Measurements from ENCODE around the gene SLC35D1. TPM values are rescaled to one million over a fixed set of nuclear protein-coding genes. Genes with fewer than 3 reads are reported as not detected.

SLC35D1 gene
- total and polyA plus RNA-seq, 2 donors, result 6.3 to 9.4 TPM

DNA sequence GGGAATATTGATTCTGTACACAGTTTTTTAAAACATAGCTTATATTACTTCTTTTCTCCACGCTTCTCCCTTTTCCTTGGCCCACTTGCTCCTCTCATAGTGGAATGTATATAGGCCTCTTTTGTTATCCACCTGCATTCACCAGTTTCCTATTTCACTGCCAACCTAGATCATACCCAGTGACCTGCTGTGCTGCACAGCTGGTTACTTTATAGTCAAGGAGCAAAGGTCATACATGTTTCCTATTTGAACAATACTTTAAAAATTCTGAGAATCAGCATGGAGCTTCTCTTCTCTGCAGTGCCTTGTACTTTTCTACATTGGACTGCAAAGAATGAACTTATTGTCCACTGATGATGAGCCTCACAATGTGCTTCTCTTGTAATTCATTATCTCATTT is 4.3 kb upstream of the SLC35D1 start:
- no peaks in the 10 kb centered on the region for H3K36me3 ChIP-seq (ENCODE audit: control insufficient read depth in 2 of 2, insufficient read depth in 2 of 2, low read length in 1 of 2)
- peaks cover 0 to 3% of the 10 kb centered on the region in 2 donors for H3K4me1 ChIP-seq (ENCODE audit: control insufficient read depth in 2 of 2, insufficient read depth in 2 of 2, low read length in 2 of 2)
- WGBS, result 100% methylated on average over 1 of the region's 1 CpG
- no peaks in the 10 kb centered on the region for H3K27me3 ChIP-seq (ENCODE audit: control insufficient read depth in 2 of 2, insufficient read depth in 1 of 2, low read length in 1 of 2)
- H3K27ac ChIP-seq (ENCODE audit: low read depth in 1 of 2, low read length in 1 of 2), result no peak overlapping the region
- H3K9me3 ChIP-seq (ENCODE audit: control insufficient read depth in 2 of 2, insufficient read depth in 1 of 2, low read length in 1 of 2), result no peaks in the 10 kb centered on the region
- H3K4me3 ChIP-seq (ENCODE audit: low read length in 2 of 2), result no peak overlapping the region
- no peak for DNase-seq (ENCODE audit: low read depth in 6 of 9, low spot score in 9 of 9)

DNA sequence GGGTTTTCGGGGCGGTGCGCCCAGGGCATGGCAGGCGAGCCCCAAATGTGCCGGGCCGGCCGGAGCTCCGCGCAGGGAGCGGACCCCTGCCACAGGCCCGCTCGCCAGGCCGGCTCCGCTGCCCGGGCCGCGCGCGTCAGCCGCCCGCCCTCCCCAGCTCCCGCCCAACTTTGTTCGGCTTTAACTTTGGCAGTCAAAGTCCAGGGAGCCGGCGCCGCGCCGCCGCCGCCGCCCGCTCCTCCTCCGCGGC is 488 bp downstream of the SLC35D1 start:
- WGBS, result under 1% methylated on average over 34 of the region's 34 CpGs
- Histone ChIP-seq H3K36me3 (ENCODE audit: control insufficient read depth in 2 of 2, insufficient read depth in 2 of 2, low read length in 1 of 2) (peaks cover 3 to 13% of the 10 kb centered on the region in 2 donors), H3K27me3 (ENCODE audit: control insufficient read depth in 2 of 2, insufficient read depth in 1 of 2, low read length in 1 of 2) (no peaks in the 10 kb centered on the region), H3K4me3 (ENCODE audit: low read length in 2 of 2) (peak overlapping the region; percentile 87 to 96), H3K4me1 (ENCODE audit: control insufficient read depth in 2 of 2, insufficient read depth in 2 of 2, low read length in 2 of 2) (peaks cover 2 to 3% of the 10 kb centered on the region in 2 donors), H3K9me3 (ENCODE audit: control insufficient read depth in 2 of 2, insufficient read depth in 1 of 2, low read length in 1 of 2) (no peaks in the 10 kb centered on the region), H3K27ac (ENCODE audit: low read depth in 1 of 2, low read length in 1 of 2) (peak overlapping the region; percentile 97 to 99)
- peak in 1 of 9 donors; percentile 22 for DNase-seq (ENCODE audit: low read depth in 6 of 9, low spot score in 9 of 9)

DNA sequence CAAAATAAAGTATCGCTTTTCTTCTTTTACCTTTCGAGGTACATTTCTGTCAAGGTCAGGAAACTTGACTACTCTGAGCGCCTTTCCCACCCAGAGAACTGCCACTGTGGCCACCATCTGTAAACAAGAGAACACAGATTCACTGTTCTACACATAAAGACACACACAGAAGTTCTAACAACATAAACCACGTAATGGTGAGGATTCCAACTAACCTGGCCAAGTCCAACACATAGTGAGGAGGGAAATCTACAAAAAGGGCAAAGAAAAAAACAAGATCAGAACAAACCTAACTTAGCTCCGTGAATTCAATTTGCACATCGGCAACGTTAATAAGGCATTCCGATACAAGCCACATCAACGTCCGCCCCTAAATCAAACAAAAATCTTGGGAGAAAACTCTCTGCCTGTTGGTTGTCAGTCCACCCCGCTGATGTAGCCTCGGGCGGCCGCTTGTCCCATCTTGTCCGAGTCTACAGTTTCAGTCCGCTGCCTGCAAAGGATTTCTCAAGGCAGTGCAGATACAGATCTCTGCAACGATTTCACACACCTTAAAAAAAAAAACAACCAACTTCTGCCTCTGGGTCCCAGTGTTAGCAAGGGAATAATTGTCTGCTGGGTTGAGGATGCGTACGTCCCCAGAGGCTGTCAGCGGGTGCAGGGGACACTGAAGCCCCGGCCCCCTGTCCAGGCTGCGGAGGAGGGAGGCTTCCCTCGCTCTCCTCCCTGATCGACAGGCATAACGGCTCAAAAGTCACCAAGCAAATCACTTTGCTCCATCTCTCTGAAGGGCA is 1.0 kb downstream of the SLC35D1 start:
- peaks cover 2 to 3% of the 10 kb centered on the region in 2 donors for H3K4me1 ChIP-seq (ENCODE audit: control insufficient read depth in 2 of 2, insufficient read depth in 2 of 2, low read length in 2 of 2)
- 5% methylated on average over 25 of the region's 25 CpGs for WGBS
- DNase-seq (ENCODE audit: low read depth in 6 of 9, low spot score in 9 of 9), result peak; percentile 6 to 64 (median 37)
- H3K4me3 ChIP-seq (ENCODE audit: low read length in 2 of 2), result peak overlapping the region; percentile 87 to 96
- peaks cover 6 to 18% of the 10 kb centered on the region in 2 donors for H3K36me3 ChIP-seq (ENCODE audit: control insufficient read depth in 2 of 2, insufficient read depth in 2 of 2, low read length in 1 of 2)
- no peaks in the 10 kb centered on the region for H3K9me3 ChIP-seq (ENCODE audit: control insufficient read depth in 2 of 2, insufficient read depth in 1 of 2, low read length in 1 of 2)
- H3K27ac ChIP-seq (ENCODE audit: low read depth in 1 of 2, low read length in 1 of 2), result peak overlapping the region; percentile 61 to 99
- H3K27me3 ChIP-seq (ENCODE audit: control insufficient read depth in 2 of 2, insufficient read depth in 1 of 2, low read length in 1 of 2), result no peaks in the 10 kb centered on the region

DNA sequence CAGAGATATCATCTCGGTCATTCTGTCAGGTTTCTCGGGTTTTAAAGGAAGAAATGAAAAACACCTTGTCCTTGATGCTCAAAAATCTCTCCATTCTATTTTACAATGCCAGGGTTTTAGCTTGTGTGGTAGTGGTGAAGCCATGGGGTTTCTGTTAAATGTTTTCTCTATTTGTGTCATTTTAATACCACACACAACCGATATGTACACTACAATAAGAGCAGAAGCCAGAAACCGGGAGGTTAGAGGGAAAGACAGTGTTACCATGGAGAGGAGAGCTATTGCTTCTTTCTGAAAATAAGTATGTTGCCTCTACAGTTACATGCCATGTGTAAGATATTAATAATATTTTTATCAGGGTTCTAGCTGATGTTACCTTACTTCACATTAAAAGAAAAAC is 2.8 kb downstream of the SLC35D1 start:
- H3K36me3 ChIP-seq (ENCODE audit: control insufficient read depth in 2 of 2, insufficient read depth in 2 of 2, low read length in 1 of 2), result peaks cover 15 to 31% of the 10 kb centered on the region in 2 donors
- H3K4me3 ChIP-seq (ENCODE audit: low read length in 2 of 2), result no peak overlapping the region
- peaks cover 2 to 3% of the 10 kb centered on the region in 2 donors for H3K4me1 ChIP-seq (ENCODE audit: control insufficient read depth in 2 of 2, insufficient read depth in 2 of 2, low read length in 2 of 2)
- H3K27ac ChIP-seq (ENCODE audit: low read depth in 1 of 2, low read length in 1 of 2), result no peak overlapping the region
- H3K9me3 ChIP-seq (ENCODE audit: control insufficient read depth in 2 of 2, insufficient read depth in 1 of 2, low read length in 1 of 2), result no peaks in the 10 kb centered on the region
- 82% methylated on average over 4 of the region's 4 CpGs for WGBS
- DNase-seq (ENCODE audit: low read depth in 6 of 9, low spot score in 9 of 9), result no peak
- no peaks in the 10 kb centered on the region for H3K27me3 ChIP-seq (ENCODE audit: control insufficient read depth in 2 of 2, insufficient read depth in 1 of 2, low read length in 1 of 2)

DNA sequence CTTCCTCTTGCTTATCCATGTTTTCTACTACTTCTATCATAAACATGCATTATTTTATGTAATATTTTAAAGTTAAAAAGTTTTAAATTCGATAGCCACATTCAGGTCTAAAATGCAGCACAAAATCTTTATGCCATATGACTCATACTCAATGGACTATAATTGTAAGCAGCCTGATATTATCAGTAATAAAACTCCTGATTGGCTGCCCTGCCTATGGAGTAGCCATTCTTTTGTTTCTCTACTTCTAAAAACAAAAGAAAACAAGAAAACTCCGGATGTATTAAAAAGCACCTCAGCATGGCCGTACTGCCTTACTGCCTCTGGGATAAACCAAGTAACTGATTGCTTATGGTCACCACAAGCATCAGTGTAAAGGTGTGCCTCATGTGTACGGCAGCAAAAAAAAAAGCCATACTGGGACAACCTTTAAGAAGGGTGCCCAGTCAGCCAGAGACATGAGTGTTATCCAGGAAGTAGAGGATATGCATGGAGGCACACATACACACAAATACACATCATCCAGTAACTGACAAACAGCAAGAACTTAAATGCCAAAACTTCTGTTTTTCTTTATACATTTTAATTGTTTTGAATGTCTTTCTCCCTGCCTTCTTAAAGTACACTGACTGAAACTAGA is 9.2 kb downstream of the SLC35D1 start:
- Histone ChIP-seq H3K27ac (ENCODE audit: low read depth in 1 of 2, low read length in 1 of 2) (no peak overlapping the region), H3K27me3 (ENCODE audit: control insufficient read depth in 2 of 2, insufficient read depth in 1 of 2, low read length in 1 of 2) (no peaks in the 10 kb centered on the region), H3K4me3 (ENCODE audit: low read length in 2 of 2) (no peak overlapping the region), H3K9me3 (ENCODE audit: control insufficient read depth in 2 of 2, insufficient read depth in 1 of 2, low read length in 1 of 2) (no peaks in the 10 kb centered on the region), H3K36me3 (ENCODE audit: control insufficient read depth in 2 of 2, insufficient read depth in 2 of 2, low read length in 1 of 2) (peaks cover 48 to 71% of the 10 kb centered on the region in 2 donors), H3K4me1 (ENCODE audit: control insufficient read depth in 2 of 2, insufficient read depth in 2 of 2, low read length in 2 of 2) (no peaks in the 10 kb centered on the region)
- no peak for DNase-seq (ENCODE audit: low read depth in 6 of 9, low spot score in 9 of 9)
- WGBS, result 96% methylated on average over 4 of the region's 4 CpGs

DNA sequence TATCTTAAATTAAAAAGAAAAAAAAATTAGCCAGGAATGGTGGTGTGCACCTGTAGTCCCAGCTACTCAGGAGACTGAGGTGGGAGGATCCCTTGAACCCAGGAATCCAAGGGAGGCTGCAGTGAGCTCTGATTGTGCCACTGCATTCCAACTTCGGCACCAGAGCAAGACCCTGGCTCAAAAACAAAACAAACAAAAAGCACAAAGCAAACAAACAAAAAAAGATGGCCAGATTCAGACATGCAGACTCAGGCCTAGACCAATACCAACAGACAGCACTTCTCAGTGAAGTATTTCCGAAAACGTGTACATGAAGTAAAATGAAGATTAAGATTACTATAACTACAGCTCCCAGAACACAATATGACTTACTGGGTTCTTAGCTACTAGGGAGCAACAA is 10.6 kb downstream of the SLC35D1 start:
- Histone ChIP-seq H3K4me3 (ENCODE audit: low read length in 2 of 2) (no peak overlapping the region), H3K4me1 (ENCODE audit: control insufficient read depth in 2 of 2, insufficient read depth in 2 of 2, low read length in 2 of 2) (no peaks in the 10 kb centered on the region), H3K36me3 (ENCODE audit: control insufficient read depth in 2 of 2, insufficient read depth in 2 of 2, low read length in 1 of 2) (peaks cover 50 to 75% of the 10 kb centered on the region in 2 donors), H3K9me3 (ENCODE audit: control insufficient read depth in 2 of 2, insufficient read depth in 1 of 2, low read length in 1 of 2) (no peaks in the 10 kb centered on the region), H3K27ac (ENCODE audit: low read depth in 1 of 2, low read length in 1 of 2) (no peak overlapping the region), H3K27me3 (ENCODE audit: control insufficient read depth in 2 of 2, insufficient read depth in 1 of 2, low read length in 1 of 2) (no peaks in the 10 kb centered on the region)
- DNase-seq (ENCODE audit: low read depth in 6 of 9, low spot score in 9 of 9), result no peak
- WGBS, result 81% methylated on average over 3 of the region's 3 CpGs

DNA sequence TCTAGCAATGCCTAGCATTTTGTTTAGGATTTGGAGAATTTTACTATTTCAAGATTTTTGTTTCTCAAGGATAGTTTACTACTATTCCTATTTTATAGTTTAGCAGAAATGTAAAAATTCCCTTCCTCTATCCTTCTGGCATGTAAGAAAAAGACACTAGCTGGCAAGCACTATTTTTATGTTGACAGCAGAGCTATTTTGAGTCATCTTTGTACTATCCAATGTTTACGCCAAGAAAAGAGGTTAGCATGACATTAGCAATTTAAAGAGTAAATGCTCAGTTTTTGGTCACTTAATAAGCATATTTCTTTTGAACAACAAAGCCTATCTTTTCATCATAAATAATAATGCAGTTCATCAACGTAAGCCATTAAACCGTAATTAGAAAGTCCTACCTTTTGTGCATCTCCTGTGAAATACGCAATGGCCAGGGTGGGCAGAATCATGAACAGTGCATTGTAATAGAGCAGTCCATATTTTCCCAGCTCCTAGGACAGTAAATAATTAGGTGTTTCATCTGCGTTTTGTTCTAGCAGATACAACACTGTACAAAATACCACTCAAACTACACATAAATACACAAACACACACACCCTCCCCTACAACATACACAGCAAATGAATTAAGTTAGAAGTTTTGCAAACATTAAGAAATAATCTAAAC is 12.0 kb downstream of the SLC35D1 start:
- Histone ChIP-seq H3K4me3 (ENCODE audit: low read length in 2 of 2) (no peak overlapping the region), H3K4me1 (ENCODE audit: control insufficient read depth in 2 of 2, insufficient read depth in 2 of 2, low read length in 2 of 2) (no peaks in the 10 kb centered on the region), H3K27ac (ENCODE audit: low read depth in 1 of 2, low read length in 1 of 2) (no peak overlapping the region), H3K27me3 (ENCODE audit: control insufficient read depth in 2 of 2, insufficient read depth in 1 of 2, low read length in 1 of 2) (no peaks in the 10 kb centered on the region), H3K9me3 (ENCODE audit: control insufficient read depth in 2 of 2, insufficient read depth in 1 of 2, low read length in 1 of 2) (no peaks in the 10 kb centered on the region), H3K36me3 (ENCODE audit: control insufficient read depth in 2 of 2, insufficient read depth in 2 of 2, low read length in 1 of 2) (peaks cover 41 to 69% of the 10 kb centered on the region in 2 donors)
- no peak for DNase-seq (ENCODE audit: low read depth in 6 of 9, low spot score in 9 of 9)
- WGBS, result 98% methylated on average over 5 of the region's 5 CpGs

DNA sequence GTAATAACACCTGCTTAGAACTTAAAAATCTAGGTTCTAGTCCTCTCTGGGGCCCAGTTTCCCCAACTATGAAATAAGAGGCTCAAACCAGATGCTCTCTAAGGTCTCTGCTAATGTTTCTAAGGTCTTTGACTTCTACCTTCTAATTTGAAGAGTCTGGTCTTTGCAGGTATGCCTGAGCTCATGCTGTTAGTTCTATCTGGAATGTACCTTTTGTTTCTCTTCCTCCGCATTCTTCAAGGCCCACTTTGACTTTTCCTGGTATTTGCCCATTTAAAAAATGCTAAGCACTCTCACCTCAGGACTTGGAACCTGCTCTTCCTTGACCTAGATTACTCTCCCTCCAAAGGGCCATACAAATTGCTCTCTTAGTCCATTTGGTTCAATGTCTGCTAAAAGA is 13.5 kb downstream of the SLC35D1 start:
- Histone ChIP-seq H3K27ac (ENCODE audit: low read depth in 1 of 2, low read length in 1 of 2) (no peak overlapping the region), H3K4me3 (ENCODE audit: low read length in 2 of 2) (no peak overlapping the region), H3K36me3 (ENCODE audit: control insufficient read depth in 2 of 2, insufficient read depth in 2 of 2, low read length in 1 of 2) (peaks cover 41 to 62% of the 10 kb centered on the region in 2 donors)

DNA sequence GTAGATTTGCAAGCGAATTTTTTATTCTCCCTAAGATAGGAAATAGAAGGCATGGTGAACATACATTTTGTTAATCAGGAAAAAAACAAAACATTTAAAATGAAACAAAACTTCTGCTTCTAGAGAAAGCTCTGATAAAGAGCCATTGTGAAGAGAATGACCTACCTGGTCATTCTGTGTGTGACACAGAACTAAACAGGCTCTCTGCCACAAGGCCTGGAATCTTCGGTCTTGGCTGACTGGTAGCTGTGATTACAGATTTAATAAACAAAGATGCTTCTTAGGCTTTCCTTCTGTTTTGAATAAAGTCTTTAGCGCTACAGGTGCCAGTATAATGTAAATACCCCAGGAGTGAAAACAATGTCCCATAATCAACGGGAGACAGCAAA is 22.1 kb downstream of the SLC35D1 start:
- Histone ChIP-seq H3K4me3 (ENCODE audit: low read length in 2 of 2) (no peak overlapping the region), H3K27ac (ENCODE audit: low read depth in 1 of 2, low read length in 1 of 2) (no peak overlapping the region), H3K4me1 (ENCODE audit: control insufficient read depth in 2 of 2, insufficient read depth in 2 of 2, low read length in 2 of 2) (no peaks in the 10 kb centered on the region), H3K27me3 (ENCODE audit: control insufficient read depth in 2 of 2, insufficient read depth in 1 of 2, low read length in 1 of 2) (no peaks in the 10 kb centered on the region), H3K36me3 (ENCODE audit: control insufficient read depth in 2 of 2, insufficient read depth in 2 of 2, low read length in 1 of 2) (peaks cover 2 to 21% of the 10 kb centered on the region in 2 donors), H3K9me3 (ENCODE audit: control insufficient read depth in 2 of 2, insufficient read depth in 1 of 2, low read length in 1 of 2) (no peaks in the 10 kb centered on the region)
- no peak for DNase-seq (ENCODE audit: low read depth in 6 of 9, low spot score in 9 of 9)
- 99% methylated on average over 4 of the region's 4 CpGs for WGBS

More for the DNA sequence above, 13.5 kb downstream of the SLC35D1 start:
- H3K9me3 ChIP-seq (ENCODE audit: control insufficient read depth in 2 of 2, insufficient read depth in 1 of 2, low read length in 1 of 2), result no peaks in the 10 kb centered on the region
- 98% methylated on average over 1 of the region's 1 CpG for WGBS
- no peaks in the 10 kb centered on the region for H3K27me3 ChIP-seq (ENCODE audit: control insufficient read depth in 2 of 2, insufficient read depth in 1 of 2, low read length in 1 of 2)
- H3K4me1 ChIP-seq (ENCODE audit: control insufficient read depth in 2 of 2, insufficient read depth in 2 of 2, low read length in 2 of 2), result no peaks in the 10 kb centered on the region
- DNase-seq (ENCODE audit: low read depth in 6 of 9, low spot score in 9 of 9), result no peak
